GF-D8 (cell line): Measurements from ENCODE around the gene ME3.
A peak's percentile ranks its signal among the peaks of the same experiment; 100 is the strongest.
"Not testable (repeated sequence)": the region's sequence is repeated elsewhere in the genome, so short reads cannot be mapped to it uniquely, and the experiment has no call there.

ENCODE experiments used
- DNase-seq: peaks from one replicate; lab custom pipeline; 2025; lab: John Stamatoyannopoulos, UW

Gene ME3

GRCh38 chr11:86620891-86621521 is 51.4 kb downstream of the ME3 start:
- no peak for DNase-seq

GRCh38 chr11:86619428-86619827 is 53.0 kb downstream of the ME3 start:
- not testable (repeated sequence) for DNase-seq

GRCh38 chr11:86617502-86617901 is 54.9 kb downstream of the ME3 start:
- no peak for DNase-seq

GRCh38 chr11:86615487-86615886 is 56.9 kb downstream of the ME3 start:
- DNase-seq: no peak

- no peak for DNase-seq
Measured at GRCh38 chr11:86610559-86611341, 61.7 kb downstream of the ME3 start.

GRCh38 chr11:86608251-86608799 is 64.1 kb downstream of the ME3 start:
- DNase-seq: no peak

- no peak for DNase-seq
Measured at GRCh38 chr11:86606836-86607481, 65.5 kb downstream of the ME3 start.

- no peak for DNase-seq
Measured at GRCh38 chr11:86606270-86606835, 66.1 kb downstream of the ME3 start.

GRCh38 chr11:86596861-86597586 is 75.4 kb downstream of the ME3 start:
- DNase-seq: no peak

GRCh38 chr11:86595955-86596354 is 76.5 kb downstream of the ME3 start:
- DNase-seq: no peak

GRCh38 chr11:86595451-86595850 is 77.0 kb downstream of the ME3 start:
- DNase-seq: no peak

- DNase-seq: no peak
Measured at GRCh38 chr11:86594746-86595145, 77.7 kb downstream of the ME3 start.

GRCh38 chr11:86593833-86594232 is 78.6 kb downstream of the ME3 start:
- no peak for DNase-seq

GRCh38 chr11:86592659-86593451 is 79.6 kb downstream of the ME3 start:
- DNase-seq: peak; percentile 66

- DNase-seq: no peak
Measured at GRCh38 chr11:86592047-86592591, 80.3 kb downstream of the ME3 start.

- no peak for DNase-seq
Measured at GRCh38 chr11:86591631-86592030, 80.8 kb downstream of the ME3 start.

- no peak for DNase-seq
Measured at GRCh38 chr11:86589856-86590589, 82.4 kb downstream of the ME3 start.

GRCh38 chr11:86589204-86589603 is 83.2 kb downstream of the ME3 start:
- no peak for DNase-seq

GRCh38 chr11:86588566-86589090 is 83.8 kb downstream of the ME3 start:
- DNase-seq: no peak
